OCI-LY3 (cell line): ENCODE data around the gene NUP62.
"Not testable (repeated sequence)": the region's sequence is repeated elsewhere in the genome, so short reads cannot be mapped to it uniquely, and the experiment has no call there.

ENCODE experiments used
- CTCF ChIP-seq: fragments of 200-600, 300-600 bp; sonication (generic); IDR thresholded peaks from 2 replicates; pipeline ENCODE4 v1.5.1; 2014; ENCODE audit warnings: antibody characterized with exemption, low read length, low read depth
- EZH2phosphoT487 ChIP-seq: fragments of 200-600 bp; shearing (Covaris generic); IDR thresholded peaks from 2 replicates; pipeline ENCODE4 v1.6.1; 2018; ENCODE audit warnings: antibody characterized with exemption, mixed run types, low read depth

GRCh38 chr19:49958144-49958543 is 28.8 kb upstream of the NUP62 start:
- not testable (repeated sequence) for TF ChIP-seq CTCF, EZH2phosphoT487
